ENCODE data around the gene THADA.
"Not testable (repeated sequence)": the region's sequence is repeated elsewhere in the genome, so short reads cannot be mapped to it uniquely, and the experiment has no call there.

Gene THADA

DNA sequence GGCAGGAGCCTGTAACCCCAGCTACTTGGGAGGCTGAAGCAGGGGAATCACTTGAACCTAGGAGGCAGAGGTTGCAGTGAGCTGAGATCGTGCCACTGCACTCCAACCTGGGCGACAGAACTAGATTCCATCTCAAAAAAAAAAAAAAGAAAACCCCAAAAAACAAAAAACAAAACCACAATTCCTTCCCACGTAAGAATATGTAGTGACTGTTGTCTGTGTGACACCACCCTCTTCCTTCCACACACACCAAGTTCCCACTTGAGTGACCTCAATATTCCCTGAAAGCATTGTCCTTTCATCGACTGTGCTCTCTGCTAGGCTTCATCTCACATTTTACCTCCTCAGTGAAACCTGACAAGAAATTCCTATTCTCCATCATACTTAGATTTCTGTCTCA lies 8.8 kb upstream of the THADA start:
- no peak for DNase-seq

- not testable (repeated sequence) for DNase-seq
Measured at GRCh38 chr2:43600596-43600995, 4.8 kb upstream of the THADA start.

DNA sequence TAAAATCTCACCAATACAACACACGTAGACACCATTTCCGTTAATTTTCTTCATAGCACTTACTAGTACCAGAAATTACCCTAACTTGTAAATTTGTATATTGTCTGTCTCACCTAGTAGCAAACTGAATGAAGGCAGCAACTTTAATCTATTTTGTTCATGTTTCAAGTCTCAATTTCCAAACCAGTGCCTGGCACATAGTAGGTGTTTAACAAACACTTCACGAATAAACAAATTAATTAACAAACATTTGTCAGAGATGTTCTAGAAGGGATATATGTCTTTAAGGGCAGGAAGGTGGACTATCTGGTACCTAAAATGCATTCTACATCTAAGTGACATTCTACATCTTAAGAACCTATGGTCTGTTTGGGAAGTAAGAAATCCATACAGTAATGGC lies 963 bp downstream of the THADA start:
- DNase-seq = no peak

DNA sequence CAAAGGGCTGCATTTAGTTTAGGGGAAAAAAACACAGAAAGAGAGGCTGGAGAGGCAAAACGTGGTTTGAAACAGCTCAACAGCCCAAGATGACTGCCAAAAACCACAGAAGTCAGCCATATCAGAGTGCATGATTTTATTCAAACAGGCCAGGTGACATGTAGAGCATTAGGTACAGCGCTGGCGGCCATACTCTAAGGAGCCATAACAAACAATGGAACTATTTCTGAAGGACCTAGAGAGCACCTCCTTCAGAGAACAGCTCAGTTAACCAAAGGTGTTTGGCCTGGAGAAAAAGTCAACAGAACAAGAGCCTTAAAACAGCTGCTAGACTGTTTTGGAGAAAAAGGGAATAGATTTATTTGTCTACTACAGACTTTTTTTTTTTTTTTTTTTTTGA lies 2.6 kb downstream of the THADA start:
- no peak for DNase-seq

DNA sequence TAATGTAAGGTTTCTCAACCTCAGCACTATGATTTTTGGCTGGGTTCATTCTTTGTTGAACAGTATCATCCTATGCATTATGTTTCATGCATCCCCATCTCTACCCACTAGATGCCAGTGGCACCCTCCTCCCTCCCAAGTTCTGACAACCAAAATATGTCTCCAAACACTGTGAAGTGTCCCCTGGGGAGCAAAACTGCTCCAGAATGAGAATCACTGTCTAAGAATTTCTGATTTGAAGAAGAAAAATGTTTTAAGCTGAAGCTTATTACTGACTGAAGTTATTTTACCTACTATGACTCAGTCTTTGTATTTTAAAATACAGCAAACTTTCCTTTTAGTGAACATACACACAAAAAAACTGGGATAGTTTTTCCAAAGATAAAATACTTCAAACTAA lies 3.4 kb downstream of the THADA start:
- DNase-seq = no peak

- no peak for DNase-seq
Measured at GRCh38 chr2:43585708-43586107, 10.1 kb downstream of the THADA start.

- DNase-seq = peak; percentile 11
Measured at GRCh38 chr2:43579275-43579981, 16.4 kb downstream of the THADA start.

DNA sequence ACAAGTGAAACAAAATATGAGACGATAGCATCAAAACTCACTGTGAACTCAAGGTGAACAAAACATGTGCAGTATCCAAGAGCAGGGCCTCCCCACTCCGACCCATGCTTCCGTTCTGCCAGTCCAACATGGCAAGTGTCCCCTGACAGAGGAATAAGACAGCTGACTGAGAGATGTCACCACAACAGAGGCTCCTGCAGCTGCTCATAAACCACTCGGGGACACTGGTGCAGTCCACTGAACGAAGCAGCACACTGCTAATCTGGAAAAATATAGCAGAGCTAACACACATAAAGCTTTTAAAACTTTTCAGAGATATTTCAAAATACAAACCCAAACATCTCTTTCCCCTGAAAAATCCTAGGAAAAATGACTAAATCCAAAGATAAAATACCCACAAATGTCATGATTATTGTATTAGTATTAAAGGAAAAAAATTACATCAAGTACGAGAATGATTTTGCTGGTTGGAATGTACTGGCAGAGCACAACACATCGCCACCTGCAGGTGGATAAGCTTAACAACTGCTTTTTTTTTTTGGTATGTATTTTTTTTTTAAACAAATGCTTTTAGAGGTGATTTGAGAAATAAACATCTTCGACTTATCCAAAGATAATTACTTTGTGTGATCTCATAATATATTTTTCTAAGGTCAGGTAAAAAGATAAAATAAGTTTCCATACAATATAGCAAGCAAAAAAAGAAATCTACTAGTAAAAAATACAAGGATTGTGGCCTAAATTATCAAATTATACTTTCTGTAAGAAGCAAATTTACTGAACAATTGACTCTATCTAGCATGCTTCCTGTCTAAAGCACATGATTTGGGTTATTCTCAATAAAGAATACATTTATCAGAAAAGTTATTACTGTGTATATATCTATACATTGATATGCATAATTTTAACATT lies 18.6 kb downstream of the THADA start:
- peak; percentile 26 for DNase-seq

GRCh38 chr2:43572244-43572643 lies 23.6 kb downstream of the THADA start:
- DNase-seq = no peak

DNA sequence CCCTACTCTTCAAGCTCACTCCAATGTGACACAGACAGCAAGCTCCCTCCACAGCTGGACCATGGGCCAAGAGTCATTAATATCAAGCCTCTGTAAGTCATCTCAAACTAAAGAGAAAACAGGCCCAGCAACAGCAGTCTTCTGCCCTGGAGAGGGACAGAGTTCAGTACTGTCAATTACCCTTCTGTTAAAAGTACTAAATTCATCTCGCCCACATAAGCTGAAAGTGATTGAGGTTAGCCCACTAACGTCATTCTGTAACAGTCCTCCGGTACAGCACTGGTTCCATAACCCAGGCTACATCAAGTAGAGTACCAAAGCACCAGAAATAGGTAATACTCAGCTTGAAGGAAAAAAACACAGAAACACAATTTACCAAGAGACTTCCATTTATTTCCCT lies 25.9 kb downstream of the THADA start:
- DNase-seq = peak; percentile 28

GRCh38 chr2:43568228-43568627 lies 27.6 kb downstream of the THADA start:
- DNase-seq = no peak

DNA sequence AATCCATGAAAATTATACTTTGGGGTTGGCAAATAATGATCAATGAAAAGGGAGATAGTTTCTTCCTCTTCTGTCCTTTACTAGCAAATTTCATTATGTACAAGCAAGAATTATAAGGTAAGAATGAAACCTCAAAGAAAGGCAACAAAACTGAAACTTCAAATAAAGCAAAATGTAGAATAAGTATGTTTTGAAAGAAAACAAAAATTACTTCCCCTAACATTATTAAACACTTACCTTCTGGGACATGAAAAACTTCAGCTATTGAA lies 29.4 kb downstream of the THADA start:
- DNase-seq = no peak

- DNase-seq = no peak
Measured at GRCh38 chr2:43563679-43564078, 32.2 kb downstream of the THADA start.

DNA sequence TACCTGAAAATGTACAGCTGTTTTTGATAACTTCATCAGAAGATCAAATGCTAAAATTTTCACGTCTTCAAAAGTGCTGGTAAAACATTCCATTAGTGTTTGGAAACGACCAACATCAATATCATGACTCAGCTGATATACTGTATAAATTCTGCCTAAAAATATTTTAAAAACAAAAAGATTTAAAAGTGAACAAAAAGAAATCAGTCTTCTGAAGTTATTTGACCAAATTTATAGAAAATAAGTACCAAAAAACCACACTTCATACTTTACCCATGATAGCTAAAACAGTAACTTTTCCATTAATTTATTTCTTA lies 35.6 kb downstream of the THADA start:
- DNase-seq = no peak

GRCh38 chr2:43559391-43560230 lies 36.2 kb downstream of the THADA start:
- peak; percentile 16 for DNase-seq

GRCh38 chr2:43557196-43557595 lies 38.6 kb downstream of the THADA start:
- DNase-seq = no peak

DNA sequence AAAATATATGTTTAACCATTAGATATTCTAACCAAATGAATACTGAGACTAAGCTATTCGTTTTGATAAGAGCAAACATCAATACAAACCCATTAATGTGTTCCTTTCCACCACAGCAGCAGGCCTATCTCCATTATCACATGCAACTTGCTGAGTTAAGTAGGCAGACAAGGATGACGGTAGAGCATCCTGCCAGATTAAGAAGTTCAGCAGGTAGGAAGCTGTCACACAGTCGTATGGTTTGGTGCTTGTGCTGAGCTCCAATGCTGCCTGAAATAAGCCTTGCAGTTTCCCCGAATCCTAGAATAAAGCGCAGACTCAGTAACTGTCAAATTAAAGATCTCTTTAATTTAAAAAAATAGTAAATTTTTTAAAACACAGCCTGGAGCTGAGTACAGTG lies 39.6 kb downstream of the THADA start:
- DNase-seq = no peak

DNA sequence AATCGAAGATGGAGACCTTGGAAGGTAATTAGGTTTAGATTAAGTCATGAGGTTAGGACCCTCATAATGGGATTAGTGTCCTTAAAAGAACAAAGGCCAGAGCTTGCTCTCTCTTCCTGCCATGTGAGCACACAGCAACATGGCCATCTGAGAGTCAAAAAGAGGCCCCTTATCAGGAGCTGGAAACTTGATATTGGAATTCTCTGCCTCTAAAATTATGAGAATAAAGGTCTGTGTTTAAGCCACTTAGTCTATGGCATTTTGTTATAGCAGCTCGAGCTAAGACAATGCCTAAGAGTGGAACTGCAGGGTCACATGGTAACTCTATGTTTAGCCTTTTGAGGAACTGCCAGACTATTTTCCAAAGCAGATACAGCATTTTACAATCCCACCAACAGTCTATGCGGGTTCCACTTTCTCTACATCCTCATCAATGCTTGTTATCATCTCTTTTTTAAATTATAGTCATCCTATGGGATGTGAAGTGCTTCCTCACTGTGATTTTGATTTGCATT lies 42.4 kb downstream of the THADA start:
- DNase-seq = no peak

DNA sequence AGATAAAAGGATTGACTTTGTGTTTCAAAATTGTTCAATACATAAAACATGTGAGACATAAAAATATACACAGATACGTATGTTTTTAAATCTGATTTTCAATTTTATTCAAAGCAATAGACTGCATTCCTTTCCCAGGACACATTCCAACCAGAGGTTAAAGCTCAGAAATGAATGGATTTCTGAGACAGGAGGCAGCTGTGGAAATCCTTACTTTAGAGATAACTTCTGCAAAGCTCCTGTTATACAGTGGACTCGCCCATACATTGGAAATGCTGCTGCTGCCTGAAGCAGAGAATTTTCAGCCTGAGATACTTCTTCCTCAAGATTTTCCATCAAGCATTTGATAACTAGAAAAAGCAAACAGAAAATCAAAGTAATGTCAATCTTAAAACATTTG lies 43.8 kb downstream of the THADA start:
- DNase-seq = no peak

DNA sequence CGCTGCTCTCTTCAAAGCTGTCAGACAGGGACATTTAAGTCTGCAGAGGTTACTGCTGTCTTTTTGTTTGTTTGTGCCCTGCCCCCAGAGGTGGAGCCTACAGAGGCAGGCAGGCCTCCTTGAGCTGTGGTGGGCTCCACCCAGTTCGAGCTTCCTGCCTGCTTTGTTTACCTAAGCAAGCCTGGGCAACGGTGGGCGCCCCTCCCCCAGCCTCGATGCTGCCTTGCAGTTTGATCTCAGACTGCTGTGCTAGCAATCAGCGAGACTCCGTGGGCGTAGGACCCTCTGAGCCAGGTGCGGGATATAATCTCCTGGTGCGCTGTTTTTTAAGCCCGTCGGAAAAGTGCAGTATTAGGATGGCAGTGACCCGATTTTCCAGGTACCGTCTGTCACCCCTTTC lies 47.5 kb downstream of the THADA start:
- DNase-seq = not testable (repeated sequence)

DNA sequence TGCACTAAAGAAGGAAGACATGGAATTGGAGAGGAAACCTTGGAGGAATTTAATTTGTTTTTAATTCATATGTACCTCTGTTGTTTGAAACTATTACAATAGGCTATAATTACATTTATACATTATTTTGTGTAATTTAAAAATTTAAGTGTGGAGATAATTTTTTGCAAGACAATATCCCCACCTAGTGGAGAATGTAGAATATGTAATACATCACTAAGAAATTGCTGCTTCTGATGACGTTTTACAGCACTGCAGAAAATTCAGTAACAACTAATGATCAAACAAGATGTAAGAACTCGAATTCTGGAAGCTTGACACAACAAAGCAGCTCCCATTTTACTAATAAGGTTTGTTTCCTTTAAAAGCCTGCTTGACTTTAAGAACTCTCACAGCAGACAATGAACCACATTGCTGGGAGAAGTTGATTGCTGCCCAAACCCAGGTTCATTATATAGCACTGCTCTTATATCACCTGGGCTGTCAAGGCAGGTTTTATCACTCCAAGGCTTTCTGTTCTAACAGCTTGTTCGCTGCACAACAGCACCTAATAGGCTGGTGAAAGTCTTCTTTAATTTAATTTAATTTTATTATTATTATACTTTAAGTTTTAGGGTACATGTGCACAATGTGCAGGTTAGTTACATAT lies 53.4 kb downstream of the THADA start:
- no peak for DNase-seq

DNA sequence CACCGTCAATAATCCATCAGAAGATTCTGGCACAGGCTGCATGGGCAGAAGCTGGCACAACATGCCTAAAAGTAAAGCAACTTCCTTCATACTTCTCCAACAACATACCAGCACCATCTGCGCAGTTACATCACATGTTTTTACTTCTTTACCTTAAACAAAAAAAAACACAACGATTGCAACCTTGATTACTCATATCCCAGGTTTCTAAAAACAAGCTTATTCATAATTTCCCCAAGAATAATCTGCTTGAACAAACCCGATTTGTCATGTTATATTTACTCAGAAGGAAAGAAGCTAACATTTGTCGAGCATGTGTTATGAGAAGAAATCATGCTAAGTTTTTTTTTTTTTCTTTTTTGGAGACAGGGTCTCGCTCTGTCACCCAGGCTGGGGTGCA lies 54.7 kb downstream of the THADA start:
- DNase-seq = no peak
